Colonic mucosa (tissue), 4 donors: Measurements from ENCODE around the gene ISCA2. TPM values are rescaled to one million over a fixed set of nuclear protein-coding genes. Genes with fewer than 3 reads are reported as not detected.

Experiments
- DNase-seq: peaks from one replicate; pipeline ENCODE4 v3.0.0-alpha.2; 2020
- H3K27ac ChIP-seq: fragments of 200-600 bp; one replicate; pipeline ENCODE4 v1.8.0; 2021
- H3K27me3 ChIP-seq: fragments of 200-600 bp; one replicate; pipeline ENCODE4 v1.8.0; 2021
- H3K36me3 ChIP-seq: fragments of 200-600 bp; one replicate; pipeline ENCODE4 v1.8.0; 2021
- H3K4me1 ChIP-seq: fragments of 200-600 bp; one replicate; pipeline ENCODE4 v1.8.0; 2021; ENCODE audit warnings: mild to moderate bottlenecking
- H3K4me3 ChIP-seq: fragments of 200-600 bp; one replicate; pipeline ENCODE4 v1.8.0; 2021
- H3K9ac ChIP-seq, 2 donors: one replicate each; pipeline ENCODE4 v1.7.0; 2013; ENCODE audit warnings: control low read depth in 2 of 2, low read depth in 2 of 2, low read length in 2 of 2
- H3K9me3 ChIP-seq: fragments of 200-600 bp; one replicate; pipeline ENCODE4 v1.8.0; 2021
- intact Hi-C: fragments of 100-400 bp; cut with DNase I; formaldehyde crosslinking; loops from one replicate; pipeline ENCODE4 v1.14.1; 2022
- total RNA-seq, 2 donors: library from RNA; stranded (reverse); fragmentation: NEBNext Ultra II Directional in 1 of 2; extraction: Animal tissue kit (Norgen Biotek cat#: 25700) in 1 of 2; gene quantifications; one replicate each; pipeline ENCODE4 v1.2.1, GENCODE V29; 2021
- TF ChIP-seq, protein P1 (sequence below): fragments of 200-600 bp; IDR thresholded peaks from one replicate; pipeline ENCODE4 v1.8.0; 2022; ENCODE audit warnings: antibody characterized with exemption, mild to moderate bottlenecking
- donor health status: healthy.
- donor health status: DM: no; HTN: no; CAD: no.
- donor health status: DM: no; HTN: no; CAD: no.

Gene ISCA2
- total RNA-seq, 2 donors from 2014 or later: 42.0 to 43.1 TPM

DNA sequence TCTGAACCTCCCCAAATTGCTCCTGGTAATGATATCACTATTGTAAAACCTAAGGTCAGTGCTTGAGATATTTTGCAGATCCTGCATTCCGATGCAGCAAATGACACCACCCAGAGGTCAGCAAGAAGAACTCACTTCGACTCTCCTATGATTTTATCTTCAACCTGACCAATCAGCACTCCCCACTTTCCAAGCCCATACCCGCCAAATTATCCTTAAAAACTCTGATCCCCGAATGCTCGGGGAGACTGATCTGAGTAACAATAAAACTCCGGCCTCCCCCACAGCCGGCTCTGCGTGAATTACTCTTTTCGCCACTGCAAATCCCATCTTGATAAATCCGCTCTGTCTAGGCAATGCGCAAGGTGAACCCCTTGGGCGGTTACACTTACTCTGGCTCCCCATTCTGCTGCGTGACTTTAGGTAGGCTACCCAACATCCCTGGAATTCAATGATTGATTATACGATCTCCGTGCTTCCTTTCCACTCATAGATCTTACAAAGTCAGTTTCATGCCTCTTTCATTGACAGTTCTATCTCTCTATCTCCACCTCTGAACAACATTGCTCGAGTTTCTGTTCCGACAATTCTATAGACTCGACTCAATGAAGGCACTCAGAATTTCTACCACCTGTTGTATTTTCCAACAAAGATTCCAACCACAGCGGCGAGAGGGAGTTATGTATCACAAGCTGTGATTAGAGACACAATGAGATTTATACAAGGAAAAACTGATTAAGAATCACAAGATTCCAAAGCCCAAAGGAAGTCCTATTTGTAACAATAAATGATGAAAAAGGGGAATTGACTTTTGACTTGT, 1.4 kb upstream of the ISCA2 start:
- Histone ChIP-seq H3K36me3 (no peaks in the 10 kb centered on the region), H3K27ac (peak overlapping the region; percentile 95), H3K9me3 (no peaks in the 10 kb centered on the region), H3K4me3 (peak overlapping the region; percentile 90), H3K4me1 (peaks cover 3% of the 10 kb centered on the region), H3K9ac (peak overlapping the region; percentile 89 to 94), H3K27me3 (no peaks in the 10 kb centered on the region)
- intact Hi-C loops: no loop called here
- peak; percentile 37 for DNase-seq
- TF ChIP-seq, protein P1, sequence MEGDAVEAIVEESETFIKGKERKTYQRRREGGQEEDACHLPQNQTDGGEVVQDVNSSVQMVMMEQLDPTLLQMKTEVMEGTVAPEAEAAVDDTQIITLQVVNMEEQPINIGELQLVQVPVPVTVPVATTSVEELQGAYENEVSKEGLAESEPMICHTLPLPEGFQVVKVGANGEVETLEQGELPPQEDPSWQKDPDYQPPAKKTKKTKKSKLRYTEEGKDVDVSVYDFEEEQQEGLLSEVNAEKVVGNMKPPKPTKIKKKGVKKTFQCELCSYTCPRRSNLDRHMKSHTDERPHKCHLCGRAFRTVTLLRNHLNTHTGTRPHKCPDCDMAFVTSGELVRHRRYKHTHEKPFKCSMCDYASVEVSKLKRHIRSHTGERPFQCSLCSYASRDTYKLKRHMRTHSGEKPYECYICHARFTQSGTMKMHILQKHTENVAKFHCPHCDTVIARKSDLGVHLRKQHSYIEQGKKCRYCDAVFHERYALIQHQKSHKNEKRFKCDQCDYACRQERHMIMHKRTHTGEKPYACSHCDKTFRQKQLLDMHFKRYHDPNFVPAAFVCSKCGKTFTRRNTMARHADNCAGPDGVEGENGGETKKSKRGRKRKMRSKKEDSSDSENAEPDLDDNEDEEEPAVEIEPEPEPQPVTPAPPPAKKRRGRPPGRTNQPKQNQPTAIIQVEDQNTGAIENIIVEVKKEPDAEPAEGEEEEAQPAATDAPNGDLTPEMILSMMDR: no peak

DNA sequence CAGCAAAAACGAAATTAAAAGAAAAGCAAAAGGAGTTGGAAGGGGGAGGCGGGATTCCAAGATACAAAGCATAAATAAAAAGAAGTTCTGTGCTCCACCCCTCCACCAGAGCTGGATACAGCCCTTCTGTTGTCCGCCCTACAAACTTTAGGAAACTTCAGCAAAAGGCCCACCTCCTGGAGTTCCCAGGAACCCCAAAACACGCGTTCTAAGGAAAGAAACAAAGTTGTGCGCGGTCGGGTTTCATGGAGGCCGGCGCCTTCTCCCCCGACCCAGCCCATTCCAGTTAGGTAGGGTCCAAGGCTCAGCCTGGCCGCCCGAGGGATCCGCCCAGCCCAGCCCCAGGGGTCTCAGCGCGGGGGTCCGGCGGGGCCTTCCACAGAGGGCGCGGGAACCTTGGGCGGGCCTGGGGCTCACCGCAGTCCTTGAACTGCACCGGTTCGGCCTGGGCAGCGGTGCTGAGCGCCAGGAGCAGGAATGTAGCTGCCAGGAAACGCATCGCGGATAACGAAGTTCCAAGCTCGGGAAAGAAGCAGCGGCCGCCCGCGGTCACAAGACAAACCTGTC, 706 bp upstream of the ISCA2 start, which contains the start of gene NPC2:
TSS of gene NPC2 (minus strand) at position 530 of the 567 bp plus-strand sequence. CDS start at position 499, 31 bp downstream.
- DNase-seq: no peak
- peak within 1 kb of the TSS; percentile 95 for H3K27ac ChIP-seq
- H3K4me3 ChIP-seq: peak within 1 kb of the TSS; percentile 90
- H3K36me3 ChIP-seq: no peaks in the 10 kb centered on the region
- no peaks in the 10 kb centered on the region for H3K9me3 ChIP-seq
- H3K4me1 ChIP-seq: peaks cover 3% of the 10 kb centered on the region
- intact Hi-C loops: no loop called here
- TF ChIP-seq, protein P1: no peak
- H3K27me3 ChIP-seq: no peaks in the 10 kb centered on the region
- peak within 1 kb of the TSS; percentile 89 to 94 for H3K9ac ChIP-seq

DNA sequence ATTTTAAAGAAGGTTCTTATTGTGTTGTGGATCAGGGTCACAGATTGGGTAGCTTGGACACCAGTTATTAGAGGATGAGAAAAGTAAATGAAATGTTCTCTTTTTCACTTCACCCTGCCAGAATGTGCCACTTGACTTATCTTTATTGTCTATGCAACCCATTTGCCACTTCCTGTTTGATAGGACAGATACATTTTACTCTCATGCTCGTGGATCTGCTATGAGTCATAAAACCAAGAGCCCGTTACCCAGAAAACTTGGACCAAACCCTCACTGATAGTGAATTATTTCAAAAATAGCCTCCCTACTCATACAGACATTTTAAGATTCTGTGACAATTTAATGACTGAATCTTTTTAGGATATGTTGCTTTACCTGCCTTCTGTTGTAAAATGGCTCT, 1.8 kb downstream of the ISCA2 start:
- TF ChIP-seq, protein P1: no peak
- no peak for DNase-seq
- Histone ChIP-seq H3K9ac (no peak overlapping the region), H3K36me3 (no peaks in the 10 kb centered on the region), H3K4me1 (peaks cover 3% of the 10 kb centered on the region), H3K9me3 (no peaks in the 10 kb centered on the region), H3K27me3 (no peaks in the 10 kb centered on the region), H3K4me3 (no peak overlapping the region), H3K27ac (no peak overlapping the region)
- intact Hi-C loops: no loop called here

DNA sequence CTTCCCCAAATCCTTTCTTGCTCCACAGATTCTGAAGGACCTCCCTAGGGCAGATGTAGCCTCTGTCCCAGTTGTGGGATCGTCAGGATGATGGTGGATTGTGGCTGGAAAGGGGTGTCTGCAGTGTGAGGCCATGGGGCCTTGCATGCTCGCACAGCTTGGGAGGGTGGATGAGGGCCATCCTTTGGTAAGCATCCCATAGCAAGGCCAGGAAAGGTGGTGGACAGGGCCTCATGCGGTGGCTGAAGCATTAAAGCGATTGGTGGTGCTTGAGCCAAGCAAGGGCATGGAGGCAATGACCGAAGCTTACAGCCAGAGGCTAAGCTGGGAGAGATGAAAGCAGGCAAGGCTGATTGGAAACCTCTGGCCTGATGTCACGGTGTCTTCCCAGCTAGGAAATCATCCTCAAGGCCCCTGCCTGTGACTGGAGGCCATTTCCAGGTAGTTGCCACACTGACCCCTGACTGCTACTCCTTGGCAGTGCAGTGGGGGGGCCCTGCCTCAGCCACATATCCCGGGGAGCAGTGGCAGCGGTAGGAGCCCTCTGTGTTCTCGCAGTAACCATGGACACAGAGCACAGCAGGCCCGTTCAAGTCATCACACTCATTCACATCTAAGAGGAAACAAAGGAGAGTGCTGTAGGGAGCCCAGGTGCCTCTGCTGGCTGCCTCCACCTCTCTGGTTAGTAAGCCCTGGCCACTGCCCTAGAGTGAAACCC, 7.0 kb downstream of the ISCA2 start:
- intact Hi-C loops: loop anchor here (5.0 kb wide), 1 partner anchor 112 kb away; the partner anchor contains the start of gene LTBP2
- no peak for DNase-seq
- Histone ChIP-seq H3K4me3 (no peak overlapping the region), H3K27me3 (no peaks in the 10 kb centered on the region), H3K9me3 (no peaks in the 10 kb centered on the region), H3K4me1 (no peaks in the 10 kb centered on the region), H3K36me3 (no peaks in the 10 kb centered on the region), H3K27ac (no peak overlapping the region), H3K9ac (no peak overlapping the region)
- TF ChIP-seq, protein P1: no peak

DNA sequence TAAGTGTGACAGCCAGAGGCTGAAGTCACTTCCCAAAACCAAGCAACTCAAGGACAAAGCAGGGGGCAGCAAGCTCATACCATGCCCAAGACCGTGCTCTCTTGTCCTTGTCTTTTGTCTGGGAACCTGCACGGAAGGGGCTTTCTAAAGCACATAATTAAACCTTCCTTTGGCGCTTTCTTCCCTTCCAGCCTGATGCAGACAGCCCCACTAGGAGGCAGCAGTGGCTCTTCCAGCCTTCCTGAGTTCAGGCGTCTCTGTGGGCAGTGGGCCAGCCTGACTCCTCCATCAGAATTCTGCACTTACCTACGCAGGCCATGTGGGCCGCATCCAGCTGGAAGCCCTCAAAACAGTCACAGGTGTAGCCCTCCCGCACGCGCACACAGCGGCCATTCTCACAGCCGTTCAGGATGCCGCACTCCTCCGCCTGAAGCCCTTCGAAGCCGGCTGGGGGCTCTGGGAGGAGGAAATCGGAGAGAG, 7.6 kb downstream of the ISCA2 start:
- Histone ChIP-seq H3K4me1 (no peaks in the 10 kb centered on the region), H3K9ac (no peak overlapping the region), H3K4me3 (no peak overlapping the region), H3K36me3 (no peaks in the 10 kb centered on the region), H3K27me3 (no peaks in the 10 kb centered on the region), H3K9me3 (no peaks in the 10 kb centered on the region), H3K27ac (no peak overlapping the region)
- TF ChIP-seq, protein P1: peak; percentile 17
- intact Hi-C loops: loop anchor here (5.0 kb wide), 1 partner anchor 111 kb away; the partner anchor contains the start of gene LTBP2
- DNase-seq: peak; percentile 32
